H1 (cell line): Measurements from ENCODE around the gene GPATCH11. TPM values are rescaled to one million over a fixed set of nuclear protein-coding genes. Genes with fewer than 3 reads are reported as not detected.

Experiments used
- CTCF ChIA-PET: fragments of 300-600 bp; sonication (Branson Sonifier 250); formaldehyde crosslinking; loops from one replicate; lab custom pipeline; 2021; ENCODE audit not compliant: partially characterized antibody; lab: Charles Lee
- POLR2A ChIA-PET: fragments of 300-600 bp; sonication (Branson Sonifier 250); formaldehyde crosslinking; loops from one replicate; lab custom pipeline; 2021; ENCODE audit warnings: inconsistent platforms; ENCODE audit not compliant: partially characterized antibody; lab: Charles Lee
- DNase-seq, 2 experiments: peaks; one replicate each; pipeline versions ENCODE4 v3.0.0 to v3.0.0-alpha.2; 2010 to 2022; ENCODE audit warnings: low spot score in 2 of 2, low read depth in 1 of 2, mixed read lengths in 1 of 2
- FAIRE-seq: peaks from 2 replicates; lab custom pipeline; 2011; peaks lifted over from hg19 to GRCh38; lab: Jason Lieb, UNC
- H2AFZ ChIP-seq: 2 replicates; pipeline ENCODE4 v1.8.1; 2012; ENCODE audit warnings: low read length, inconsistent platforms
- H2AK5ac ChIP-seq: 2 replicates; pipeline ENCODE4 v1.6.1; 2013; ENCODE audit warnings: low read depth, low read length
- H2BK120ac ChIP-seq: replicated peaks from 2 replicates; pipeline ENCODE3; 2013; ENCODE audit warnings: low read depth, low read length, inconsistent platforms
- H2BK12ac ChIP-seq: 2 replicates; pipeline ENCODE4 v1.6.1; 2013; ENCODE audit warnings: low read depth, low read length
- H2BK15ac ChIP-seq: 2 replicates; pipeline ENCODE4 v1.6.1; 2013; ENCODE audit warnings: low read length
- H2BK20ac ChIP-seq: 2 replicates; pipeline ENCODE4 v1.6.1; 2013; ENCODE audit warnings: low read length
- H2BK5ac ChIP-seq: 2 replicates; pipeline ENCODE4 v1.6.1; 2013; ENCODE audit warnings: low read depth, low read length
- H3K14ac ChIP-seq: 2 replicates; pipeline ENCODE4 v1.6.1; 2013; ENCODE audit warnings: inconsistent platforms; ENCODE audit not compliant: insufficient read length
- H3K18ac ChIP-seq: 2 replicates; pipeline ENCODE4 v1.6.1; 2013; ENCODE audit warnings: low read length; ENCODE audit errors: extremely low read depth
- H3K23ac ChIP-seq: 2 replicates; pipeline ENCODE4 v1.6.1; 2013; ENCODE audit warnings: inconsistent platforms; ENCODE audit not compliant: insufficient read length
- H3K23me2 ChIP-seq: 2 replicates; pipeline ENCODE4 v1.6.1; 2013; ENCODE audit warnings: low read depth, low read length
- H3K27ac ChIP-seq: 2 replicates; pipeline ENCODE4 v1.6.1; 2011; ENCODE audit warnings: low read depth, low read length, inconsistent platforms
- H3K27me3 ChIP-seq, 4 experiments: replicated peaks in 1 of 4; 1 replicate in 1 of 4; 2 replicates in 3 of 4; pipeline versions ENCODE4 v1.6.1 to v1.8.1; 2011 to 2013; ENCODE audit warnings: low read length in 3 of 4, mild to moderate bottlenecking in 3 of 4, inconsistent platforms in 2 of 4, mixed read lengths in 2 of 4, moderate library complexity in 1 of 4; ENCODE audit not compliant: control insufficient read depth in 3 of 4, insufficient read depth in 3 of 4; ENCODE audit errors: extremely low read depth in 1 of 4
- H3K36me3 ChIP-seq, 4 experiments: 2 replicates each; pipeline versions ENCODE4 v1.6.1 to v1.8.1; 2011 to 2013; ENCODE audit warnings: mild to moderate bottlenecking in 4 of 4, low read length in 3 of 4, moderate library complexity in 2 of 4, control low read depth in 1 of 4, inconsistent platforms in 1 of 4; ENCODE audit not compliant: insufficient read depth in 4 of 4, control insufficient read depth in 2 of 4
- H3K4ac ChIP-seq: replicated peaks from 2 replicates; pipeline ENCODE3; 2013; ENCODE audit warnings: low read length, low read depth, mixed read lengths, inconsistent platforms; ENCODE audit not compliant: insufficient read length
- H3K4me1 ChIP-seq, 4 experiments: replicated peaks in 1 of 4; 1 replicate in 1 of 4; 2 replicates in 3 of 4; pipeline versions ENCODE4 v1.6.1 to v1.8.1; 2011 to 2013; ENCODE audit warnings: low read length in 3 of 4, inconsistent platforms in 2 of 4, mixed read lengths in 1 of 4; ENCODE audit not compliant: insufficient read depth in 4 of 4, control insufficient read depth in 3 of 4
- H3K4me2 ChIP-seq, 2 experiments: 2 replicates each; pipeline versions ENCODE4 v1.6.1 to v1.8.1; 2011 to 2013; ENCODE audit warnings: low read depth in 2 of 2, low read length in 2 of 2, control low read depth in 1 of 2, inconsistent platforms in 1 of 2, mild to moderate bottlenecking in 1 of 2; ENCODE audit not compliant: insufficient read depth in 1 of 2
- H3K4me3 ChIP-seq, 4 experiments: fragments of 200-600, 300-600 bp in 1 of 4; sonication (generic), shearing (Covaris generic), sonication (Bioruptor Twin) in 1 of 4; 2 replicates each; pipeline versions ENCODE4 v1.5.1 to v1.8.1; 2011 to 2016; ENCODE audit warnings: low read length in 4 of 4, low read depth in 3 of 4, control low read depth in 2 of 4, inconsistent platforms in 2 of 4, mild to moderate bottlenecking in 2 of 4, mixed read lengths in 1 of 4, moderate library complexity in 1 of 4; ENCODE audit not compliant: insufficient read depth in 2 of 4; ENCODE audit errors: extremely low read depth in 1 of 4
- H3K56ac ChIP-seq: replicated peaks from 2 replicates; pipeline ENCODE3; 2013; ENCODE audit warnings: low read depth, mild to moderate bottlenecking, mixed read lengths, low read length, inconsistent platforms; ENCODE audit not compliant: insufficient read length
- H3K79me1 ChIP-seq: 2 replicates; pipeline ENCODE4 v1.6.1; 2013; ENCODE audit warnings: low read depth, low read length, control low read depth
- H3K79me2 ChIP-seq, 2 experiments: 2 replicates each; pipeline versions ENCODE4 v1.6.1 to v1.8.1; 2012 to 2013; ENCODE audit warnings: low read length in 2 of 2, mild to moderate bottlenecking in 2 of 2, inconsistent platforms in 1 of 2; ENCODE audit not compliant: insufficient read depth in 2 of 2, control insufficient read depth in 1 of 2
- H3K9ac ChIP-seq, 4 experiments: replicated peaks in 1 of 4; 1 replicate in 1 of 4; 2 replicates in 3 of 4; pipeline versions ENCODE4 v1.6.1 to v1.8.1; 2011 to 2013; ENCODE audit warnings: low read depth in 3 of 4, low read length in 3 of 4, control low read depth in 2 of 4, mild to moderate bottlenecking in 2 of 4, moderate library complexity in 2 of 4, inconsistent platforms in 1 of 4; ENCODE audit errors: extremely low read depth in 1 of 4
- H3K9me3 ChIP-seq, 2 experiments: 2 replicates each; pipeline versions ENCODE4 v1.6.1 to v1.8.1; 2012 to 2013; ENCODE audit warnings: mild to moderate bottlenecking in 2 of 2, moderate library complexity in 2 of 2, control low read depth in 1 of 2, inconsistent platforms in 1 of 2, low read depth in 1 of 2, low read length in 1 of 2, mixed read lengths in 1 of 2; ENCODE audit not compliant: insufficient read depth in 2 of 2
- H4K20me1 ChIP-seq, 2 experiments: replicated peaks in 1 of 2; 2 replicates each; pipeline versions ENCODE3 to v1.8.1; 2011 to 2013; ENCODE audit warnings: inconsistent platforms in 2 of 2, low read length in 2 of 2, mild to moderate bottlenecking in 1 of 2; ENCODE audit not compliant: insufficient read depth in 2 of 2, control insufficient read depth in 1 of 2
- H4K5ac ChIP-seq: 2 replicates; pipeline ENCODE4 v1.6.1; 2013; ENCODE audit warnings: low read length, low read depth, mixed read lengths, inconsistent platforms; ENCODE audit not compliant: insufficient read length
- H4K8ac ChIP-seq: 2 replicates; pipeline ENCODE4 v1.8.0; 2013; ENCODE audit warnings: mild to moderate bottlenecking, moderate library complexity, low read length, inconsistent platforms; ENCODE audit not compliant: insufficient read depth; ENCODE audit errors: extremely low read depth
- H4K91ac ChIP-seq: replicated peaks from 2 replicates; pipeline ENCODE3; 2013; ENCODE audit warnings: low read length, mixed read lengths, inconsistent platforms; ENCODE audit not compliant: insufficient read length
- CBX8 ChIP-seq: fragments of 300-800, 300-1000 bp; sonication (generic); IDR thresholded peaks from 2 replicates; pipeline ENCODE4 v1.7.1; 2016; ENCODE audit warnings: low read depth, low read length, borderline replicate concordance
- E2F6 ChIP-seq: IDR thresholded peaks from 2 replicates; pipeline ENCODE4 v1.6.1; 2012; ENCODE audit warnings: inconsistent platforms
- HDAC6 ChIP-seq: IDR thresholded peaks from one replicate; pipeline ENCODE4 v1.7.1; 2012; ENCODE audit warnings: low read depth, mild to moderate bottlenecking, inconsistent platforms, low read length, moderate library complexity
- KDM5A ChIP-seq: fragments of 200-600 bp; IDR thresholded peaks from 2 replicates; pipeline ENCODE4 v1.7.1; 2012; ENCODE audit warnings: mild to moderate bottlenecking, low read length, inconsistent platforms, mixed read lengths
- MAFK ChIP-seq: IDR thresholded peaks from 2 replicates; pipeline ENCODE4 v1.6.1; 2012; ENCODE audit warnings: low read depth, mild to moderate bottlenecking, improper control_type of control experiment, low read length
- POLR2AphosphoS5 ChIP-seq: IDR thresholded peaks from 2 replicates; pipeline ENCODE4 v1.6.1; 2011; ENCODE audit warnings: low read depth, low read length
- RFX5 ChIP-seq: IDR thresholded peaks from 2 replicates; pipeline ENCODE4 v1.6.1; 2011; ENCODE audit warnings: low read depth, low read length, improper control_type of control experiment, borderline replicate concordance
- RXRA ChIP-seq: IDR thresholded peaks from 2 replicates; pipeline ENCODE4 v1.6.1; 2011; ENCODE audit warnings: low read depth, mild to moderate bottlenecking, low read length, moderate library complexity; ENCODE audit not compliant: insufficient read depth
- SAP30 ChIP-seq: fragments of 300-600 bp; sonication (generic); IDR thresholded peaks from 2 replicates; pipeline ENCODE4 v1.7.1; 2012; ENCODE audit warnings: low read length, moderate library complexity, mild to moderate bottlenecking, inconsistent platforms; ENCODE audit not compliant: insufficient read depth, insufficient replicate concordance
- USF2 ChIP-seq: IDR thresholded peaks from 2 replicates; pipeline ENCODE4 v1.6.1; 2011; ENCODE audit warnings: low read length, improper control_type of control experiment
- WGBS, 2 experiments: shearing (Covaris generic) in 1 of 2; methylation state at CpG; one replicate each; pipeline versions ENCODE4 v1.1.6 to v1.1.7; 2013 to 2015; ENCODE audit warnings: low lambda C conversion rate in 2 of 2, mixed read lengths in 2 of 2, inconsistent platforms in 1 of 2, low coverage in 1 of 2, missing lambda C conversion rate in 1 of 2; ENCODE audit not compliant: insufficient replicate concordance in 2 of 2, insufficient coverage in 1 of 2, insufficient read length in 1 of 2; ENCODE audit errors: extremely low coverage in 1 of 2, missing lambda C conversion rate in 1 of 2; 5-methylcytosine and 5-hydroxymethylcytosine counted together
- polyA plus RNA-seq, 7 experiments: library from polyadenylated mRNA; depleted of rRNA in 3 of 7; stranded (reverse) in 5 of 7; unstranded in 2 of 7; fragments of >200 nt in 5 of 7; fragments of 200-250 nt in 2 of 7; gene quantifications; 1 replicate in 5 of 7; 2 replicates in 1 of 7; 4 replicates in 1 of 7; pipeline versions ENCODE4 v1.2.1 to v1.2.3, GENCODE V29; 2011 to 2013; ENCODE audit warnings: missing spikeins in 2 of 7, mixed read lengths in 2 of 7
- total RNA-seq: library from RNA; stranded (reverse); fragmentation: NEBNext Ultra II Directional; extraction: Animal tissue kit (Norgen Biotek cat#: 25700); gene quantifications from 2 replicates; pipeline ENCODE4 v1.2.1, GENCODE V29; 2021

GPATCH11 gene
- total and polyA plus RNA-seq, 2 of the 8 experiments (the other 6 are each of a cell fraction or from before 2014, with no cell fraction given) = 0.60 to 3.4 TPM

DNA sequence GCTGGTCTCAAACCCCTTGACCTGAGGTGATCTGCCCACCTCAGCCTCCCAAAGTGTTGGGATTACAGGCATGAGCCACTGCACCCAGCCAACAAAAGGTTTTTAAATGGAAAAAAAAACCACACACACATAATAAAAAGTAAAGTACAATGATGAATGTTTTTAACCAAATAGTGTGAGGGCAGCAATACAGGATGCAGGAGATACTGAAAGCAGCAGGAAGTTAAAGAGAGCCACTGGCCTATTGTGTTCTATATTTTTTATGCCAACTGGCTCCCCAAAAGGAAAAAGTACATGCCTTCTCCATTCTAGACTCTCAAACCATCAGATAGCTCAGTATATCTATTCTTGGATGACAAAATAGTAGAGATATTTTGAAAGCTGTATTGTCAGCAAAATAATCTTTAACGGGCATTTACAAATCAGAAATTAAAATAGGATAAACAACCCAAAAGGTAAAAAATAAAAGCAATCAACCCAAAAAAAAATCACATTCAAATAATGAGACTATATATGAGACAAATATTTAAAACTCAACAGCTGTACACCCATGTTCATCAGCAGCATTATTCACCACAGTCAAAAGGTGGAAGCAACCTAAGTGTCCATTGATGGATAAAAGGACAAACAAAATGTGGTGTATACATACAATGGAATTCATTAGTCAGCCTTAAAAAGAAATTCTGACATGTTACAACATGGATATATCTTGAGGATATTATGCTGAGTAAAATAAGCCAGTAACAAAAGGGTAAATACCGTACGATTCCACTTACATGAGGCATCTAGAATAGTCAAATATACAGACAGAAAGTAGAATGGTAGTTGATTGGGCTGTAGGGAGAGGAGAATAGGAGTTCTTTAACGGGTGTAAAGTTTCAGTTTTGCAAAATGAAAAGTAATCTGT, 26.2 kb downstream of the GPATCH11 start:
- no peak overlapping the region for H3K18ac ChIP-seq
- no peaks in the 10 kb centered on the region for H3K9me3 ChIP-seq
- no peak overlapping the region for H4K91ac ChIP-seq
- no peak overlapping the region for H2BK20ac ChIP-seq
- no peaks in the 10 kb centered on the region for H4K20me1 ChIP-seq
- H3K23ac ChIP-seq = no peak overlapping the region
- H3K9ac ChIP-seq = no peak overlapping the region
- no peaks in the 10 kb centered on the region for H3K79me1 ChIP-seq
- H2BK5ac ChIP-seq = no peak overlapping the region
- no peak overlapping the region for H3K4me3 ChIP-seq
- H3K14ac ChIP-seq = no peak overlapping the region
- no peak overlapping the region for H4K8ac ChIP-seq
- no peak overlapping the region for H3K4me2 ChIP-seq
- peaks cover 0 to 3% (median 2%) of the 10 kb centered on the region in 4 experiments; a peak in 2 of 7 replicates for H3K4me1 ChIP-seq
- H2AFZ ChIP-seq = no peak overlapping the region
- no peak overlapping the region for H3K56ac ChIP-seq
- no peaks in the 10 kb centered on the region for H3K23me2 ChIP-seq
- POLR2A ChIA-PET = no interaction called here
- H4K5ac ChIP-seq = no peak overlapping the region
- WGBS, 2 experiments = 95% methylated on average over 4 of the region's 4 CpGs; no CpG with 5 or more reads in 1 of the 2 experiments
- CTCF ChIA-PET = interaction anchor here (1.0 kb wide), 1 partner anchor 57 kb away, joined by 3 read pairs; no protein-coding TSS in a partner anchor
- H3K79me2 ChIP-seq = no peaks in the 10 kb centered on the region
- no peak overlapping the region for H3K4ac ChIP-seq
- H3K27ac ChIP-seq = no peak overlapping the region
- no peak for FAIRE-seq
- no peak for DNase-seq
- H2AK5ac ChIP-seq = no peak overlapping the region
- no peak overlapping the region for H2BK12ac ChIP-seq
- no peak overlapping the region for H2BK15ac ChIP-seq
- peaks cover 0 to 32% (median 22%) of the 10 kb centered on the region in 4 experiments; a peak in 7 of 8 replicates for H3K36me3 ChIP-seq
- H2BK120ac ChIP-seq = no peak overlapping the region
- no peaks in the 10 kb centered on the region for H3K27me3 ChIP-seq
- TF ChIP-seq MAFK (no peak), HDAC6 (no peak), RXRA (no peak), E2F6 (no peak), RFX5 (no peak), USF2 (no peak), POLR2AphosphoS5 (no peak), KDM5A (no peak), CBX8 (no peak), SAP30 (no peak)
